Measurements from ENCODE around the gene ARSG.

DNA sequence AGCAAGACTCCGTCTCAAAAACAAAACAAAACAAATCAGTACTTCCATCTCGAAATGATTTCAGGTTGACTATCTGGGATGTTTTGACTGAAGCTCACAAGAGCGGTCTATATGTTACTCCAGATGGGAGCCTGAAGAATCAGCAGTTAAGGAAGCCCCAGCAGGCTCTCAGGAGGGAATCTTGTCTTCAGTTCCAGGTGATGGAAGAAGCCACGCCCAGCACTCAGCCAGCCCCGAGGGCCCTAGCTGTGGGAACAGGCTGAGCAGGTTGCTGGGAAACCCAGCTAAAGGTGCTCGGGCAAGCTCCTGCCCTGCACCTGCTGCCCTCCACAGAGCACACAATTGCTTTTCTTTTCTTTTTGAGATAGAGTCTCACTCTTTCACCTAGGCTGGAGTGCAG, 133.6 kb downstream of the ARSG start:
- TF ChIP-seq SP1 (IDR thresholded peaks at IDR 0.05) (no peak), HDGF (IDR thresholded peaks at IDR 0.05; ENCODE audit: borderline replicate concordance) (no peak), FOXM1 (IDR thresholded peaks at IDR 0.05; ENCODE audit: borderline replicate concordance) (no peak), BHLHE40 (IDR thresholded peaks at IDR 0.05; ENCODE audit: borderline replicate concordance) (no peak), SUZ12 (IDR thresholded peaks at IDR 0.05) (no peak), LEF1 (IDR thresholded peaks at IDR 0.05; ENCODE audit: borderline replicate concordance) (no peak)
- TF ChIP-seq, protein P1, sequence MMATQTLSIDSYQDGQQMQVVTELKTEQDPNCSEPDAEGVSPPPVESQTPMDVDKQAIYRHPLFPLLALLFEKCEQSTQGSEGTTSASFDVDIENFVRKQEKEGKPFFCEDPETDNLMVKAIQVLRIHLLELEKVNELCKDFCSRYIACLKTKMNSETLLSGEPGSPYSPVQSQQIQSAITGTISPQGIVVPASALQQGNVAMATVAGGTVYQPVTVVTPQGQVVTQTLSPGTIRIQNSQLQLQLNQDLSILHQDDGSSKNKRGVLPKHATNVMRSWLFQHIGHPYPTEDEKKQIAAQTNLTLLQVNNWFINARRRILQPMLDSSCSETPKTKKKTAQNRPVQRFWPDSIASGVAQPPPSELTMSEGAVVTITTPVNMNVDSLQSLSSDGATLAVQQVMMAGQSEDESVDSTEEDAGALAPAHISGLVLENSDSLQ (IDR thresholded peaks at IDR 0.05): no peak
